GM23338 (cell line): ENCODE data around the gene VPS45. TPM values are rescaled to one million over a fixed set of nuclear protein-coding genes. Genes with fewer than 3 reads are reported as not detected.

Source experiments
- ATAC-seq: fragments of 200-7000 bp; cut with Tn5 transposase; 3 replicates; pipeline ENCODE4 v1.9.1; 2020
- DNase-seq: peaks from one replicate; pipeline ENCODE4 v3.0.0-alpha.2; 2015; ENCODE audit warnings: low spot score
- H2AFZ ChIP-seq: fragments of 200-600 bp; sonication (generic); 2 replicates; pipeline ENCODE4 v1.8.0; 2016; ENCODE audit warnings: antibody characterized with exemption, mild to moderate bottlenecking, moderate library complexity
- H3F3A ChIP-seq: fragments of 200-600 bp; sonication (generic); replicated peaks from 2 replicates; pipeline ENCODE4 v1.8.0; 2017; ENCODE audit warnings: antibody characterized with exemption, mixed run types, low read depth
- H3K27ac ChIP-seq: fragments of 200-600 bp; sonication (generic); 2 replicates; pipeline ENCODE4 v1.6.1; 2016; ENCODE audit warnings: low read depth
- H3K27me3 ChIP-seq: fragments of 200-600 bp; sonication (generic); 2 replicates; pipeline ENCODE4 v1.8.0; 2016; ENCODE audit warnings: mild to moderate bottlenecking, mixed run types, moderate library complexity; ENCODE audit not compliant: insufficient read depth
- H3K36me3 ChIP-seq: fragments of 200-600 bp; sonication (generic); 2 replicates; pipeline ENCODE4 v1.8.0; 2016; ENCODE audit warnings: mild to moderate bottlenecking; ENCODE audit not compliant: insufficient read depth
- H3K4me1 ChIP-seq: fragments of 200-600 bp; sonication (generic); 2 replicates; pipeline ENCODE4 v1.8.0; 2016; ENCODE audit warnings: mild to moderate bottlenecking, moderate library complexity; ENCODE audit not compliant: insufficient read depth
- H3K4me2 ChIP-seq: fragments of 200-600 bp; sonication (generic); 2 replicates; pipeline ENCODE4 v1.7.1; 2017; ENCODE audit warnings: mixed run types
- H3K4me3 ChIP-seq: fragments of 200-600 bp; sonication (generic); 2 replicates; pipeline ENCODE4 v1.6.1; 2016; ENCODE audit warnings: mixed run types
- H3K79me2 ChIP-seq: fragments of 200-600 bp; sonication (generic); replicated peaks from 2 replicates; pipeline ENCODE4 v1.8.0; 2017; ENCODE audit warnings: mild to moderate bottlenecking; ENCODE audit not compliant: insufficient read depth
- H3K9me2 ChIP-seq: fragments of 200-600 bp; sonication (generic); 2 replicates; pipeline ENCODE4 v1.8.0; 2017; ENCODE audit not compliant: insufficient read depth
- H4K20me1 ChIP-seq: fragments of 200-600 bp; sonication (generic); replicated peaks from 2 replicates; pipeline ENCODE4 v1.8.0; 2017; ENCODE audit warnings: mild to moderate bottlenecking; ENCODE audit not compliant: insufficient read depth
- H3K27ac Mint-ChIP-seq: 2 replicates; pipeline ENCODE4 v1.8.0; 2020; ENCODE audit warnings: inconsistent platforms, mild to moderate bottlenecking, moderate library complexity, mixed read lengths
- H3K27me3 Mint-ChIP-seq: 3 replicates; pipeline ENCODE4 v1.8.0; 2022; ENCODE audit warnings: low read depth, mild to moderate bottlenecking, moderate library complexity, mixed read lengths, inconsistent platforms; ENCODE audit not compliant: insufficient read depth, poor library complexity
- H3K36me3 Mint-ChIP-seq: 3 replicates; pipeline ENCODE4 v1.8.0; 2021; ENCODE audit warnings: low read depth, mild to moderate bottlenecking, inconsistent platforms, moderate library complexity, mixed read lengths
- H3K4me1 Mint-ChIP-seq: 3 replicates; pipeline ENCODE4 v1.8.0; 2020; ENCODE audit warnings: mild to moderate bottlenecking, inconsistent platforms, mixed read lengths
- H3K4me3 Mint-ChIP-seq: 3 replicates; pipeline ENCODE4 v1.8.0; 2021; ENCODE audit warnings: moderate library complexity, mild to moderate bottlenecking, inconsistent platforms, mixed read lengths
- H3K9me3 Mint-ChIP-seq: 3 replicates; pipeline ENCODE4 v1.8.0; 2020; ENCODE audit warnings: moderate library complexity, mild to moderate bottlenecking, inconsistent platforms, mixed read lengths
- CREB1 ChIP-seq: fragments of 250-450 bp; sonication (Bioruptor Pico); IDR thresholded peaks from 2 replicates; pipeline ENCODE4 v1.5.0; 2020; ENCODE audit warnings: low read depth, mild to moderate bottlenecking, moderate library complexity
- ETS1 ChIP-seq: IDR thresholded peaks from 2 replicates; pipeline ENCODE4 v1.6.1; 2016; ENCODE audit warnings: antibody characterized with exemption
- EZH2 ChIP-seq: fragments of 200-600 bp; sonication (generic); IDR thresholded peaks from one replicate; pipeline ENCODE4 v1.8.0; 2017; ENCODE audit warnings: antibody characterized with exemption, mild to moderate bottlenecking, low read depth; ENCODE audit not compliant: unreplicated experiment
- EZH2phosphoT487 ChIP-seq: fragments of 200-600 bp; sonication (generic); IDR thresholded peaks from one replicate; pipeline ENCODE4 v1.8.1; 2018; ENCODE audit warnings: antibody characterized with exemption; ENCODE audit not compliant: unreplicated experiment
- JUNB ChIP-seq: IDR thresholded peaks from one replicate; pipeline ENCODE4 v1.6.1; 2016; ENCODE audit warnings: antibody characterized with exemption; ENCODE audit not compliant: unreplicated experiment
- NANOG ChIP-seq: IDR thresholded peaks from 2 replicates; pipeline ENCODE4 v1.6.1; 2016; ENCODE audit warnings: antibody characterized with exemption, borderline replicate concordance
- POLR2AphosphoS5 ChIP-seq: IDR thresholded peaks from 2 replicates; pipeline ENCODE4 v1.6.1; 2016; ENCODE audit warnings: antibody characterized with exemption, low read depth
- REST ChIP-seq: IDR thresholded peaks from one replicate; pipeline ENCODE4 v1.6.1; 2018; ENCODE audit warnings: antibody characterized with exemption; ENCODE audit not compliant: unreplicated experiment
- STAT1 ChIP-seq: IDR thresholded peaks from one replicate; pipeline ENCODE4 v1.6.1; 2016; ENCODE audit warnings: antibody characterized with exemption; ENCODE audit not compliant: unreplicated experiment
- ZNF462 ChIP-seq: fragments of 250-450 bp; sonication (Bioruptor Pico); IDR thresholded peaks from 2 replicates; pipeline ENCODE4 v1.5.0; 2020; ENCODE audit warnings: mild to moderate bottlenecking, moderate library complexity
- polyA plus RNA-seq: library from polyadenylated mRNA; unstranded; fragments of >200 nt; fragmentation: Nextera tagmentation; extraction: Ambion mirVana; gene quantifications from 2 replicates; pipeline ENCODE4 v1.2.1, GENCODE V29; 2016
- total RNA-seq: library from RNA; depleted of rRNA; stranded (reverse); fragments of >200 nt; shearing (Covaris generic); gene quantifications from 2 replicates; pipeline ENCODE4 v1.2.3, GENCODE V29; 2014

The VPS45 gene
- total and polyA plus RNA-seq, 2 experiments from 2014 or later: 23.5 to 37.5 TPM

- peak overlapping the region; percentile 73 for H3K4me2 ChIP-seq
- ATAC-seq (no peak), DNase-seq (no peak)
- H3K9me2 ChIP-seq: no peaks in the 10 kb centered on the region
- Mint-ChIP-seq H3K4me3 (peak overlapping the region; percentile 91), H3K27ac (peak overlapping the region; percentile 99; the same call in 1 of the 2 replicates), H3K27me3 (peaks cover 1% of the 10 kb centered on the region), H3K9me3 (no peaks in the 10 kb centered on the region), H3K36me3 (peaks cover 26% of the 10 kb centered on the region), H3K4me1 (peaks cover 12% of the 10 kb centered on the region)
- H3K4me3 ChIP-seq: peak overlapping the region; percentile 92
- H3K79me2 ChIP-seq: peaks cover 8% of the 10 kb centered on the region; the same call in 1 of the 2 replicates
- H4K20me1 ChIP-seq: no peaks in the 10 kb centered on the region
- H3K36me3 ChIP-seq: peaks cover 3% of the 10 kb centered on the region; the same call in 1 of the 2 replicates
- peak overlapping the region; percentile 97 for H2AFZ ChIP-seq
- no peaks in the 10 kb centered on the region for H3F3A ChIP-seq
- H3K4me1 ChIP-seq: no peaks in the 10 kb centered on the region
- no peaks in the 10 kb centered on the region for H3K27me3 ChIP-seq
- TF ChIP-seq NANOG (no peak), EZH2 (no peak), EZH2phosphoT487 (no peak), CREB1 (no peak), REST (no peak), ETS1 (no peak), ZNF462 (CRISPR knock-in tag) (no peak), STAT1 (no peak), JUNB (no peak), POLR2AphosphoS5 (no peak)
- H3K27ac ChIP-seq: no peak overlapping the region
These were observed 496 bp downstream of the VPS45 start for GRCh38 chr1:150068109-150068435.
